Mucosa of rectum (tissue), 2 donors: ENCODE results near the gene AREL1.

ENCODE experiments used
- H3K27ac ChIP-seq, 2 donors: one replicate each; pipeline ENCODE4 v1.7.0; 2013; ENCODE audit warnings: inconsistent platforms in 2 of 2, low read depth in 2 of 2, low read length in 2 of 2
- H3K27me3 ChIP-seq, 2 donors: one replicate each; pipeline ENCODE4 v1.7.0; 2013; ENCODE audit warnings: low read length in 2 of 2; ENCODE audit not compliant: control insufficient read depth in 2 of 2, insufficient read depth in 2 of 2
- H3K36me3 ChIP-seq, 2 donors: one replicate each; pipeline ENCODE4 v1.7.0; 2013; ENCODE audit warnings: low read length in 2 of 2; ENCODE audit not compliant: control insufficient read depth in 2 of 2, insufficient read depth in 2 of 2
- H3K4me1 ChIP-seq, 2 donors: one replicate each; pipeline ENCODE4 v1.7.0; 2013; ENCODE audit warnings: low read length in 2 of 2, mild to moderate bottlenecking in 1 of 2; ENCODE audit not compliant: control insufficient read depth in 2 of 2, insufficient read depth in 2 of 2
- H3K4me3 ChIP-seq, 2 donors: one replicate each; pipeline ENCODE4 v1.7.0; 2013; ENCODE audit warnings: low read length in 2 of 2
- H3K9ac ChIP-seq, 2 donors: one replicate each; pipeline ENCODE4 v1.7.0; 2013; ENCODE audit warnings: low read length in 2 of 2, low read depth in 1 of 2, mild to moderate bottlenecking in 1 of 2
- H3K9me3 ChIP-seq, 2 donors: one replicate each; pipeline ENCODE4 v1.7.0; 2013; ENCODE audit warnings: low read length in 2 of 2; ENCODE audit not compliant: control insufficient read depth in 2 of 2
- donor health status: healthy.
- donor health status: Normal muscosa, but diverticular disease.

AREL1 gene

DNA sequence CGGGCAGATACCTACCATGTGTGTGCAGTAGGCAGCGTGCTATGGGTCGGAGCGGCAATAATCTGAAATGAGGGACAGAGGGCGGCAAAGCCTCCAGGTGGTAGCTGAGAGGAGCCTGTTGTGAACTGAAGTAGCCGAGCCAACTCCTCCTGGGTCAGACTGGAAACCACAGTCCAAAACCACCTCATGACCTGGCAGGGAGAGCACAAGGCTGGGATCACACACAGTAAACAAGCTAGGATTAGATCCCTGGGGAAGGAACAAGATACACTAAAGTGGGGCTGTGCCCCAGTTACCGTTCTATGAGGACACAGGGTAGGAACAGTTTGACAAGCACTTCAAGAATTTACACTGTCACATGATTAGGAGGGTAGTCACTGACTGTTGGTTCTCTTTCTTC lies 49.0 kb downstream of the AREL1 start:
- Histone ChIP-seq H3K9ac (no peak overlapping the region), H3K4me3 (no peak overlapping the region), H3K4me1 (no peaks in the 10 kb centered on the region), H3K27me3 (no peaks in the 10 kb centered on the region), H3K9me3 (no peaks in the 10 kb centered on the region), H3K27ac (no peak overlapping the region), H3K36me3 (peaks cover 46 to 60% of the 10 kb centered on the region in 2 donors)

GRCh38 chr14:74661726-74662450 lies 51.0 kb downstream of the AREL1 start:
- H3K9ac ChIP-seq = no peak overlapping the region
- H3K4me1 ChIP-seq = no peaks in the 10 kb centered on the region
- peaks cover 32 to 46% of the 10 kb centered on the region in 2 donors for H3K36me3 ChIP-seq
- no peaks in the 10 kb centered on the region for H3K27me3 ChIP-seq
- no peaks in the 10 kb centered on the region for H3K9me3 ChIP-seq
- H3K4me3 ChIP-seq = no peak overlapping the region
- no peak overlapping the region for H3K27ac ChIP-seq

GRCh38 chr14:74660863-74661262 lies 52.0 kb downstream of the AREL1 start:
- Histone ChIP-seq H3K36me3 (peaks cover 34 to 42% of the 10 kb centered on the region in 2 donors), H3K9me3 (no peaks in the 10 kb centered on the region), H3K27me3 (no peaks in the 10 kb centered on the region), H3K27ac (no peak overlapping the region), H3K4me3 (no peak overlapping the region), H3K9ac (no peak overlapping the region), H3K4me1 (no peaks in the 10 kb centered on the region)

- Histone ChIP-seq H3K27me3 (no peaks in the 10 kb centered on the region), H3K9ac (no peak overlapping the region), H3K36me3 (peaks cover 30 to 37% of the 10 kb centered on the region in 2 donors), H3K9me3 (no peaks in the 10 kb centered on the region), H3K4me1 (no peaks in the 10 kb centered on the region), H3K4me3 (no peak overlapping the region), H3K27ac (no peak overlapping the region)
These were observed 52.7 kb downstream of the AREL1 start for GRCh38 chr14:74660167-74660566.

- H3K4me3 ChIP-seq = no peak overlapping the region
- no peaks in the 10 kb centered on the region for H3K27me3 ChIP-seq
- H3K9ac ChIP-seq = no peak overlapping the region
- peaks cover 21 to 27% of the 10 kb centered on the region in 2 donors for H3K36me3 ChIP-seq
- H3K27ac ChIP-seq = no peak overlapping the region
- H3K9me3 ChIP-seq = no peaks in the 10 kb centered on the region
- no peaks in the 10 kb centered on the region for H3K4me1 ChIP-seq
These were observed 54.2 kb downstream of the AREL1 start for GRCh38 chr14:74658535-74659131.

DNA sequence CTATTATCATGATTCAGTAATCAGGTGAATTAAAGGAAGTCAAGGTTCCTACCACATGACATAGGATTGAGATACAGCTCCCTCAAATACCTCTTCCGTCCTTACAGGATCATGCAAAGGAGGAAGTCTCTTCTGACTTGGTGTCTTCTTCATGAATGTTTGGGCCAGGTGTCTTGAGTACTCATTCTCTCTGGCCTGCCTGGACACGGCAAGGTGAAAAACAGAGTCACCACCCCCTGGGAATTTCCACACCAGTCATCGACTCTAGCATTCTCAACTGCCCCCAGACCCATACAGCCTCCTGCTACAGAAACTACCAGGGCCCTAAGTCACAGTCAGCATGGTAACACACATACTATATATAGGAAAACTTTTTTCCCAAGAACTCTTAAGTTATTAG lies 55.9 kb downstream of the AREL1 start:
- Histone ChIP-seq H3K9ac (no peak overlapping the region), H3K9me3 (no peaks in the 10 kb centered on the region), H3K36me3 (peaks cover 5 to 10% of the 10 kb centered on the region in 2 donors), H3K27me3 (no peaks in the 10 kb centered on the region), H3K27ac (no peak overlapping the region), H3K4me1 (no peaks in the 10 kb centered on the region), H3K4me3 (no peak overlapping the region)

- Histone ChIP-seq H3K27ac (no peak overlapping the region), H3K27me3 (no peaks in the 10 kb centered on the region), H3K9ac (no peak overlapping the region), H3K9me3 (no peaks in the 10 kb centered on the region), H3K4me3 (no peak overlapping the region), H3K36me3 (peaks cover 3 to 4% of the 10 kb centered on the region in 2 donors), H3K4me1 (no peaks in the 10 kb centered on the region)
These were observed 57.1 kb downstream of the AREL1 start for GRCh38 chr14:74655599-74656395.

- Histone ChIP-seq H3K27ac (no peak overlapping the region), H3K36me3 (peaks cover 3 to 4% of the 10 kb centered on the region in 2 donors)
These were observed 57.9 kb downstream of the AREL1 start for GRCh38 chr14:74654931-74655330.

GRCh38 chr14:74653386-74654138 lies 59.3 kb downstream of the AREL1 start:
- Histone ChIP-seq H3K27me3 (no peaks in the 10 kb centered on the region), H3K9ac (no peak overlapping the region), H3K9me3 (no peaks in the 10 kb centered on the region), H3K27ac (no peak overlapping the region), H3K4me3 (no peak overlapping the region), H3K4me1 (no peaks in the 10 kb centered on the region), H3K36me3 (peaks cover 3 to 4% of the 10 kb centered on the region in 2 donors)

More at GRCh38 chr14:74654931-74655330, 57.9 kb downstream of the AREL1 start:
- Histone ChIP-seq H3K27me3 (no peaks in the 10 kb centered on the region), H3K9ac (no peak overlapping the region), H3K9me3 (no peaks in the 10 kb centered on the region), H3K4me1 (no peaks in the 10 kb centered on the region), H3K4me3 (no peak overlapping the region)
